Activated CD4-positive, alpha-beta T cell treated with anti-CD3 and anti-CD28 coated beads for 36 hours (primary cell): ENCODE measurements around the gene CHRDL1. TPM values are rescaled to one million over a fixed set of nuclear protein-coding genes. Genes with fewer than 3 reads are reported as not detected.

ENCODE experiments used
- ATAC-seq: fragments of 200-7000 bp; cut with Tn5 transposase; one replicate; pipeline ENCODE4 v1.10.0; 2021; ENCODE audit warnings: mild to moderate bottlenecking, moderate library complexity
- CTCF ChIA-PET: fragments of 350-600 bp; sonication (Branson Sonifier 250); formaldehyde crosslinking; loops from one replicate; lab custom pipeline; 2021; ENCODE audit warnings: antibody characterized with exemption; lab: Charles Lee
- POLR2A ChIA-PET: fragments of 350-600 bp; sonication (Branson Sonifier 250); formaldehyde crosslinking; loops from one replicate; lab custom pipeline; 2021; ENCODE audit warnings: antibody characterized with exemption, inconsistent platforms; lab: Charles Lee
- DNase-seq: peaks from one replicate; pipeline ENCODE4 v3.0.0-alpha.2; 2020
- H3K27ac Mint-ChIP-seq: one replicate; pipeline ENCODE4 v1.8.0; 2021; ENCODE audit warnings: mixed read lengths
- H3K27me3 Mint-ChIP-seq: one replicate; pipeline ENCODE4 v1.8.0; 2021; ENCODE audit warnings: mixed read lengths
- H3K36me3 Mint-ChIP-seq: one replicate; pipeline ENCODE4 v1.8.0; 2021; ENCODE audit warnings: low read depth, mixed read lengths
- H3K4me1 Mint-ChIP-seq: one replicate; pipeline ENCODE4 v1.8.0; 2021; ENCODE audit warnings: mixed read lengths
- H3K4me3 Mint-ChIP-seq: one replicate; pipeline ENCODE4 v1.8.0; 2021; ENCODE audit warnings: mild to moderate bottlenecking, moderate library complexity, mixed read lengths
- H3K9me3 Mint-ChIP-seq: one replicate; pipeline ENCODE4 v1.8.0; 2021; ENCODE audit warnings: low read depth, mixed read lengths
- intact Hi-C, 2 experiments: fragments of 100-400 bp; cut with DNase I in 1 of 2; cut with micrococcal nuclease in 1 of 2; formaldehyde crosslinking; loops; one replicate each; pipeline versions ENCODE4 v1.14.2 to v1.15.1; 2022 to 2024; cut with DNase I, micrococcal nuclease
- total RNA-seq, 2 experiments: library from RNA; stranded (reverse); gene quantifications; one replicate each; pipeline ENCODE4 v1.2.3, GENCODE V29; 2021

The CHRDL1 gene
- total RNA-seq, 2 experiments from 2014 or later: not detected

DNA sequence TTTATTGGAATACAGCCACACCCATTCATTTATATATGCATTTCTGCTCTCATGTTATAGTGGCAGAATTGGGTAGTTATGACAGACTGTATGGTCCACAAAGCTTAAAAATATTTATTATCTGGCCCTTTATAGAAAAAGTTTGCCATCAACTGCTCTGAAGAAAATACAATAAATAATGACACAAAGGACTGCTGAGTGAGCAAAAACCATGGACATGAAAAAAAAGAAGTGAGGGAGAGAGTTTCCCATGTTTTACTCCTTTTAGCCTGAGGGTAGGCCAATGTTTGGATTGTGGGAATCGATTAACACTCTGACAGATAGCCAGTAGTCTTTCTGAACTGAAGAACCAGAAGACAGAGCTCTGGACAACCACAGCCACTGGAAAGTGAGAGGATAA lies 149.2 kb downstream of the CHRDL1 start:
- POLR2A ChIA-PET: no interaction called here
- Mint-ChIP-seq H3K9me3 (no peaks in the 10 kb centered on the region), H3K4me3 (no peak overlapping the region), H3K36me3 (no peaks in the 10 kb centered on the region), H3K4me1 (no peaks in the 10 kb centered on the region), H3K27me3 (no peaks in the 10 kb centered on the region), H3K27ac (no peak overlapping the region)
- DNase-seq (no peak), ATAC-seq (no peak)
- CTCF ChIA-PET: no interaction called here
- intact Hi-C loops: no loop called here
